Activated naive CD8-positive, alpha-beta T cell (primary cell): ENCODE data around the gene ZNF280D.
"Not testable (repeated sequence)": the region's sequence is repeated elsewhere in the genome, so short reads cannot be mapped to it uniquely, and the experiment has no call there.

Experiments
- H3K27ac Mint-ChIP-seq: one replicate; pipeline ENCODE4 v1.8.0; 2021; ENCODE audit warnings: mixed read lengths
- H3K27me3 Mint-ChIP-seq: one replicate; pipeline ENCODE4 v1.8.0; 2021; ENCODE audit warnings: mixed read lengths
- H3K36me3 Mint-ChIP-seq: one replicate; pipeline ENCODE4 v1.8.0; 2021; ENCODE audit warnings: mixed read lengths
- H3K4me1 Mint-ChIP-seq: one replicate; pipeline ENCODE4 v1.8.0; 2021; ENCODE audit warnings: low read depth, mixed read lengths
- H3K4me3 Mint-ChIP-seq: one replicate; pipeline ENCODE4 v1.8.0; 2021; ENCODE audit warnings: mild to moderate bottlenecking, mixed read lengths
- H3K9me3 Mint-ChIP-seq: one replicate; pipeline ENCODE4 v1.8.0; 2021; ENCODE audit warnings: low read depth, mixed read lengths

The ZNF280D gene

GRCh38 chr15:56733136-56734012 is at the start of gene ZNF280D:
TSS of gene ZNF280D (minus strand) at chr15:56733509. CDS start at chr15:56707109, 26,400 bp downstream.
- Mint-ChIP-seq H3K27me3 (no peaks in the 10 kb centered on the region), H3K27ac (peak within 1 kb of the TSS; percentile 96)

DNA sequence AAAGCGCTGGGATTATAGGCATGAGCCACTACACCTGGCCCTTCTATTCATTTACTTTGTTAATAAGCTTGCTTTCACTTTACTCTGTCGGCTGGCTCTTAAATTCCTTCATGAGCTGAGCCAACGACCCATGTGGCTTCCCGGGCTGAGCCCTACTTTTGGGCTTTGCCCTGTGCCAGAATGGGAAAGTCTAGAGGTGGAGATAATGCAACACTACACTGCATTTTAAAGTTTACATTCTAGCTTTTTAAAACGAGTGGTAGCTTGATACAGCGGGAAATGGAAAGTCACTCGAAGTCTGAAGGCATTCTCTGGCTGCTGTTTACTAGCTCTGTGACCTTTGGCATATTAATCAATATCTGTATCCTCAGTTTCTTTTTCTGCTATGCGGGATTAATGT is 49.0 kb upstream of the ZNF280D start:
- Mint-ChIP-seq H3K4me1 (peaks cover 13% of the 10 kb centered on the region), H3K9me3 (peaks cover 16% of the 10 kb centered on the region), H3K27ac (no peak overlapping the region), H3K4me3 (no peak overlapping the region), H3K27me3 (peaks cover 7% of the 10 kb centered on the region), H3K36me3 (peaks cover 8% of the 10 kb centered on the region)

More at GRCh38 chr15:56733136-56734012, at the start of gene ZNF280D:
- Mint-ChIP-seq H3K9me3 (no peaks in the 10 kb centered on the region), H3K4me3 (peak within 1 kb of the TSS; percentile 92), H3K4me1 (peaks cover 36% of the 10 kb centered on the region), H3K36me3 (peaks cover 4% of the 10 kb centered on the region)

DNA sequence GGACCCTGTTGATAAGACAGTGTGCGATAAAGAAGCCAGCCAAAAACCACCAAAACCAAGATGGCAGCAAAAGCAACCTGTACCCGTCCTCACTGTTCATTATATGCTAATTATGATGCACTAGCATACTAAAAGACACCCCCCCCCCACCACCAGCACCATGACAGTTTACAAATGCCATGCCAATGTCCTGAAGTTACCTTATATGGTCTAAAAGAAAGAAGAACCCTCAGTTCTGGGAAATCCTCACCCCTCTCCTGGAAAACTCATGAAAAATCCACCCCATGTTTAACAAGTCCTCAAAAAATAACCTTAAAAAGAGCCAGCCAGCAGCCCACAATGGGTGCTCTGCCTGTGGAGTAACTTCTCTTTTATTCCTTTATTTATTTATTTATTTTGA is 48.4 kb upstream of the ZNF280D start:
- Mint-ChIP-seq H3K4me1 (peaks cover 11% of the 10 kb centered on the region), H3K9me3 (peaks cover 16% of the 10 kb centered on the region), H3K27ac (no peak overlapping the region), H3K36me3 (peaks cover 8% of the 10 kb centered on the region), H3K4me3 (no peak overlapping the region), H3K27me3 (peaks cover 7% of the 10 kb centered on the region)

GRCh38 chr15:56780102-56780725 is 46.9 kb upstream of the ZNF280D start:
- not testable (repeated sequence) for H3K36me3 Mint-ChIP-seq, H3K27me3 Mint-ChIP-seq, H3K27ac Mint-ChIP-seq
- peaks cover 16% of the 10 kb centered on the region for H3K9me3 Mint-ChIP-seq
- H3K4me1 Mint-ChIP-seq = peaks cover 11% of the 10 kb centered on the region
- peak overlapping the region; percentile 25 for H3K4me3 Mint-ChIP-seq

GRCh38 chr15:56779449-56779848 is 46.1 kb upstream of the ZNF280D start:
- peaks cover 11% of the 10 kb centered on the region for H3K27me3 Mint-ChIP-seq
- not testable (repeated sequence) for H3K36me3 Mint-ChIP-seq, H3K27ac Mint-ChIP-seq, H3K4me3 Mint-ChIP-seq
- H3K9me3 Mint-ChIP-seq = peaks cover 16% of the 10 kb centered on the region
- peaks cover 11% of the 10 kb centered on the region for H3K4me1 Mint-ChIP-seq

- Mint-ChIP-seq H3K27me3 (peaks cover 11% of the 10 kb centered on the region), H3K4me1 (peaks cover 11% of the 10 kb centered on the region), H3K4me3 (no peak overlapping the region), H3K27ac (no peak overlapping the region), H3K9me3 (peaks cover 16% of the 10 kb centered on the region), H3K36me3 (peaks cover 8% of the 10 kb centered on the region)
These were observed 45.5 kb upstream of the ZNF280D start for GRCh38 chr15:56778761-56779160.

GRCh38 chr15:56776839-56777238 is 43.5 kb upstream of the ZNF280D start:
- Mint-ChIP-seq H3K4me3 (no peak overlapping the region), H3K36me3 (peaks cover 8% of the 10 kb centered on the region), H3K9me3 (peaks cover 10% of the 10 kb centered on the region), H3K27me3 (peaks cover 13% of the 10 kb centered on the region), H3K4me1 (peaks cover 11% of the 10 kb centered on the region), H3K27ac (no peak overlapping the region)

- Mint-ChIP-seq H3K4me3 (no peak overlapping the region), H3K9me3 (peaks cover 5% of the 10 kb centered on the region), H3K4me1 (peaks cover 7% of the 10 kb centered on the region), H3K27ac (no peak overlapping the region), H3K36me3 (peaks cover 4% of the 10 kb centered on the region), H3K27me3 (peaks cover 13% of the 10 kb centered on the region)
These were observed 42.3 kb upstream of the ZNF280D start for GRCh38 chr15:56775641-56776040.

DNA sequence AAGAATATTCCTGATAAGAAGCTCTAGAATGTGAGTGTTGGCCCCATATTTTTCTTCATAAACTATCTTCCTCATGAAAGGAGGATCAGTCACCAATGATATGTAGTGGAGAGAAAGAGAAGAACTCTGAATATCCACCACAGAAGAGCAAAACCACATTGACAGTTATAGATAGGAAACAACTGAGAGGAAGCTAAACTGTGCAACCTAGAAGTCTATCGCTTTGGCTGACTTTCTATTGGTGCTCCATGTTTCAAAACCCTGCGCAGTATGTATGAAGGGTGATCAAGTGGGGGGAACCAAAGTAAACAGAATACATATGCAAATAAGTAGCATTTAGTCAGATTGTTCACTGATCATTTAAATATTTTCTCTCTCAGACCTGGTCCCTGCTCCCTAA is 41.0 kb upstream of the ZNF280D start:
- Mint-ChIP-seq H3K4me3 (no peak overlapping the region), H3K4me1 (no peaks in the 10 kb centered on the region)

GRCh38 chr15:56772868-56773639 is 39.7 kb upstream of the ZNF280D start:
- Mint-ChIP-seq H3K27me3 (peaks cover 9% of the 10 kb centered on the region), H3K9me3 (no peaks in the 10 kb centered on the region), H3K27ac (no peak overlapping the region), H3K36me3 (peaks cover 4% of the 10 kb centered on the region), H3K4me3 (no peak overlapping the region), H3K4me1 (no peaks in the 10 kb centered on the region)

More for the DNA sequence above, 41.0 kb upstream of the ZNF280D start:
- no peak overlapping the region for H3K27ac Mint-ChIP-seq
- H3K36me3 Mint-ChIP-seq = peaks cover 4% of the 10 kb centered on the region
- H3K27me3 Mint-ChIP-seq = peaks cover 11% of the 10 kb centered on the region
- H3K9me3 Mint-ChIP-seq = no peaks in the 10 kb centered on the region

DNA sequence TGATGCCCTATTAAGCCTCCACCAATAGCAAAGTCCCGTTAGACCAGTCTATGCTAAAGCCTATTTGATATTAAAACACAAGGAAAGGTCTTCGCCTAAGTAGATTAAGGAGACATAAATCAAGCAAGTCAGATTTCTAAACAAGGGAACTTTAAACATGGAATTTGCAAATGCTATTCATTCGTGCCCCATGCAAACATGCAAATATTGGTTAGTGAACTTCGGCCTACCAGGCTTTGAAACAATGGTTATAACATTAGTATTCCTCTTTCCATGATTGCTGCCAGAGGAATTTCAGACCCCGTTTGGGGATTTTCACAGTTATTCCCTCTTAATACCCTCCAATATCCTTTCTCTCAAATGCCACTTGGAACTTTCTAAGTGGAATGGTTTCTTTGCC is 36.9 kb upstream of the ZNF280D start:
- peaks cover 4% of the 10 kb centered on the region for H3K4me1 Mint-ChIP-seq
- H3K4me3 Mint-ChIP-seq = no peak overlapping the region
- peaks cover 4% of the 10 kb centered on the region for H3K27me3 Mint-ChIP-seq
- no peaks in the 10 kb centered on the region for H3K9me3 Mint-ChIP-seq
- H3K36me3 Mint-ChIP-seq = no peaks in the 10 kb centered on the region
- H3K27ac Mint-ChIP-seq = no peak overlapping the region

- Mint-ChIP-seq H3K27ac (no peak overlapping the region), H3K27me3 (peaks cover 1% of the 10 kb centered on the region), H3K4me1 (peaks cover 7% of the 10 kb centered on the region), H3K9me3 (no peaks in the 10 kb centered on the region), H3K36me3 (no peaks in the 10 kb centered on the region), H3K4me3 (no peak overlapping the region)
These were observed 34.0 kb upstream of the ZNF280D start for GRCh38 chr15:56767315-56767714.

DNA sequence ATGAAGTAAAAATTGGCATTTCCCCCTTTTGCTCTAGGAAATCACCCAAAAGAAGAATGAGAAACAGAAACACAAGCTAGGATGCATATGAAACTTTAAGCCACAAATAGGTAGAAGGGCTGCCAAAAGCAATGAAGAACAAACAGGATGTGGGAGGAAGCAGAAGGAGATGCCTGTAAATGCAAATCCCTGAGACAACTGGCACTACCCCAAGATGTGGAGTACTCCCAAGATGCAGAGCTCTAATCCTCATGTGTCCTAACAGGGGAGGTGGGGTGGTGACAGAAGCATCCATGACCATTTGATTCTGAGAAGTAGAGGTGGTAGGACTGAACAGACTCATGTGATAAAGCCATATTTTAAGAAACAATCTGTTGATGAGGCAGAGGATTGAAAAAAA is 31.9 kb upstream of the ZNF280D start:
- no peaks in the 10 kb centered on the region for H3K9me3 Mint-ChIP-seq
- no peak overlapping the region for H3K4me3 Mint-ChIP-seq
- H3K36me3 Mint-ChIP-seq = no peaks in the 10 kb centered on the region
- peaks cover 7% of the 10 kb centered on the region for H3K4me1 Mint-ChIP-seq
- H3K27me3 Mint-ChIP-seq = no peaks in the 10 kb centered on the region
- no peak overlapping the region for H3K27ac Mint-ChIP-seq

GRCh38 chr15:56763141-56763895 is 30.0 kb upstream of the ZNF280D start:
- no peaks in the 10 kb centered on the region for H3K9me3 Mint-ChIP-seq
- no peak overlapping the region for H3K27ac Mint-ChIP-seq
- H3K4me3 Mint-ChIP-seq = no peak overlapping the region
- H3K36me3 Mint-ChIP-seq = no peaks in the 10 kb centered on the region
- peaks cover 7% of the 10 kb centered on the region for H3K4me1 Mint-ChIP-seq
- H3K27me3 Mint-ChIP-seq = no peaks in the 10 kb centered on the region
